Femur (tissue), 1 donor: ENCODE results near the gene CBX8.

ENCODE experiments used
- DNase-seq: peaks from one replicate; pipeline ENCODE4 v3.0.0-alpha.2; 2017

Gene CBX8

GRCh38 chr17:79803997-79804855 lies 7.3 kb upstream of the CBX8 start:
- no peak for DNase-seq

- no peak for DNase-seq
Observed at GRCh38 chr17:79803421-79803996, 6.6 kb upstream of the CBX8 start.

DNA sequence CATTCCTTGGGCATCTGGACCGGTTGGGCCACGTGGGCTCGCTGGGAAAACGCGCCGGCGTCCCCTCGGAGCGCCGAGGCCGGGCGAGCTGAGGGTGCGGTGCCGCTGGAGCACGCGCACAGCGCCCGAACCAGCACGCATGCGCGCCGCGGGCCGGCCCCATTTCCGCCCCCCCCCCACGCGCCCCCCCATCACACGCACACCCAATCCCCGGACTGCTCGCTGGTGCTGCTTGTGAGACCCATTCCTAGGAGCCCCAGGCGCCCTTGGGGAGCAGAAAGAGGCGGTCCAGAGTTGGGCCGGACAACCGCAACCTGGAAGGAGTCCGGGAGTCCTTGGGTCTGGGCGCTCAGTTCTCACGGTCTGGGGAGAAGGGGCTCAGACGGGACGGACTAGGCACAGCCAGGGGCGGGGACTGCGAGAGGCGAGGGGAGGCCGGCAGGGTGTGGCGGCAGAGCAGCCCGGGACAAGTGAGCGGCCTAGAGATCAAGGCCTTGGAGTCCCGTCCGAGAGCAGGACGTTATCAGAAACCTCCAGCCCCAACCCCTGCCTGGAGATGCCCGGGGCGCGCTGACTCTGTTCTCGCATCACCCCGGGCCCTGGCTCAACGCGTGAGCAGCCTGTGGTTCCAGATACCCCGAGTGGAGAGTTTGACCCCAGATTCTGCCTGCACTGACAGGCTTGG lies 6.0 kb upstream of the CBX8 start:
- DNase-seq, result no peak

- no peak for DNase-seq
Observed at GRCh38 chr17:79802039-79802735, 5.3 kb upstream of the CBX8 start.

DNA sequence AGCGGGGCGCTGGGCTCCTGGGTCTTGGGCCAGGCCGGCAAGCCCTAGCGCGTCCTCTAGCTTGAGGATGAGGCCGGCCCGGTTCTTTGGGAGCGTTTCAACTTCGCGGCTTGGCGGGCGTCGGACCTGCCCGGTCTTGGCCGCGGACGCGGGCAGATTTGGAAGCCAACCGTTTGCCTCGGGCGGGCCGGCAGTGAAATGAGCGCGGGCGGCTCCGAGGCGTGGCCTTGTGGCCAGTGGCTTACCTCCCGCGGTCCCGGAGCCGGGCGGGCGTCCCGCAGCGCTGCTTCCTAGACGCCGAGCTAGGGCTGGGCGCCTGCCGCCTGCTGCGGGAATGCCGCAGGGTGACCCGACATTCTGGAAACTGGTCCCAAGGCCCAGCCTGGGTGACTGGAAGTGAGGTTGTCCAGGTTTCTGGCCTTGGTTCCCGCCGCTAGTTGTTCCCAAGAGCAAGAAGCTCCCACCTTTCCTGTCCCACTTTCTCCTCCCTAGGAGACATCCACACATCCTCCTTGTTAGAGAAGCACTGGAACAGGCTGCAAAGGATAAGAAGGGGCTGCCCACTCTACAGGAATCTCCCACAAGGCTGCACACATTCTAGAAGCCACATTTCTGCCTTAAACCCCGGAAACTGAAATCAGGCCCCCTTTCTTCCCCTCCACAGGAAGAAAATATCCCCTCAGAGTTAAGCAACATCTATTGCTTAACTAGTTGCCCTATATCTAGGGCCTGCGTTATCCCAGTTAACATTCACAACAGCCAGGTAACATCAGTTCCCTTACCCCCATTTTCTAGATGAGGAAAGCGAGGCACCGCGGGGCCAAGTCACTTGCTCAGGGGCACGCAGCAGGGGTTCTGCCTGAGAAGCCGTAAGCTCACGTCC lies 4.5 kb upstream of the CBX8 start:
- no peak for DNase-seq

- DNase-seq, result peak; percentile 75
Observed at GRCh38 chr17:79800325-79801155, 3.7 kb upstream of the CBX8 start.

DNA sequence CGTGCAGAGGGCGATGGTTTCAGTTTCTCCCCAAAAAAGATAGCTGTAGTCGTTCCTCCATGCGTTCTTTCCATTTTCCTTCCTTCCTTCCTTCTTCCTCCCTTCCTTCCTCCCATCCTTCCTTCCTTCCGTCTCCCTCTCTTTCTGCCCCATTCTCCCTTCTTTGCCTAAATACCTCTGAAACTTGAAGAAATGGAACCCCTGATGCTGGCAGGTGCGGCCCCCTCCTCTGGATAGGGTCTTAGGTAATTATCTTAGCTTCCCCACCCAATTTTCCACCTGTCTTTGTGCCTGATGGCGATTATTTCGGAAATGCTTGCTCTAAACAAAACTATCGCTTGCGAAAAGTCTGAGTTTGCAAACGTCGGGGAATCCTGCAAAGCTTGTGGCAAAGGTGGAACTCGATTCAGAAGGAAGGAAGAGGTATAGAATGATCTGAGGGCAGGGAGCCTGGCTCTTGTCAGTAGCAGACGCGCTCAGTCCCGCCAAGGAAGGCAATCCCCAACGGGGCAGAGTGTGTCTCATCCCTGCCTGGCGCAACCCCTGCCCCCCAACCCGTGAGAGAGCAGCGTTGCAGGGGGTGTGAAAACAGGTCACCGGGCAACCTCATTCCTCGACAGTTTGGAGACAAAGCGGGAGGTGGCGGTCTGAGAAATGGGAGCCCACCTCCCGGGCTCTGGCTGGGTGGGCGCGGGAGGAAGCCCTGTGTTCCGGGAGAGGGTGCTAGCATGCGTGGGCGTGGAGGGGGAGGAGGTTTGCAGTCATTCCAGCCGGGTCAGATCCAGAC lies 2.9 kb upstream of the CBX8 start:
- no peak for DNase-seq

DNA sequence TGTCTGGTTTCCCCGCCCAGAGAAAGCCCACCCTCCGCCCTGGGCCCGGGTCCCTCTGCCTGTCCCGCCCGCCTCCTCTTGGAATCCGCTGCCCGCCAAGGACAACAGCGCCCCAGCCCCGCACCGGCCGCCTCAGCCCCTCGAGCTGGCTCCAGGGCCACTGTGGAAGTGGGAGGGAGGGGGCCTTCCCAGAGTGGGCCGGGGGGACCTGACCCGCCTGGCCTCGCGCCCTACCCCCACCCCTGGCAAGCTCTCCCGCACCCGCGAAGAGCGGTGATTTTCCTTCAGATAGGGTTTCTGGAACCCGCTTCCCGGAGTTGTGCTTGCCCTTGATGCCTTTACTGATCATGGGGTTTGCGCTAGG lies 2.3 kb upstream of the CBX8 start:
- no peak for DNase-seq

DNA sequence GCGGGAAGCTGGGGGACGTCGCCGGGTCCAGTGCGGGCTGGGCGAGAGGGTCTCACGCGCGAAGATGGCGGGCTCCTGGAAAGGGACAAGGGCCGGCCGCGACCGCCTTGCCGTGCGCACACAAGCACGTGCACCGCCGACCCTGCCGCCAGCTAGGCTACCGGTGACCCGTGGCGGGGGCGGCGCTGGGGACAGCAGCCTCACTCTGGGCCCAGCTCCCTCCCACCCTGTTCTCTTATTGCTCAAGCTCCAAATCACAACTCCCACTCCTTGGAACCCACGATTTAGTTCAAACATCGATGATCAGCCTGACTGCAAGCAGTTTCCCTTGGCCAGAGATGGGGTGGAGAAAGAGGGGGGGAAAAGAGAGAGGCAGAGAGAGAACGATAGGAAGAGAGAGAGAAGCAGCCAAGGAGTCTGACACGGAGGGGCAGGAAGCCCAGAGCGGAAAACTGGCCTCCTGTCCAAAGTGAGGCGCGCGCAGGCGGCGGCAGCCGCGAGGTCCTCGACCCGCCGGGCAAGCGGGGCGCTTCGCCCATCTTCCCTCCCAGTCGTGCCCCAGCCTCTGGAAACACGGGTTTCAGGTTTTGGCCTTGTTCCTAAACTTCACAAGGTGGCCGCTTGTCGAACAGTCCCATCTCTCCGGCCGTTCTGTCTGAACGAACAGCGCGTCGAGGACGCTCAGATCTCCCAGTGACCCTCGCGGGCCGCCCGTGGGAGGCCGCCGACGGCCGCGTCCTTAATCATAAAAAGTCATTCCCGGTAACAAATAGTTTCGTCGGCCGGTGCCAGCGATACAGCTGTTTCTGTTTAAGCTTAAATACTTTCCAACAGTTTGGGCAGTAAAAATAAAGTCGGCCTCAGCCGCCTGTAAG lies 1.7 kb upstream of the CBX8 start:
- peak; percentile 83 for DNase-seq

GRCh38 chr17:79797492-79798298 lies 818 bp upstream of the CBX8 start:
- peak; percentile 71 for DNase-seq

DNA sequence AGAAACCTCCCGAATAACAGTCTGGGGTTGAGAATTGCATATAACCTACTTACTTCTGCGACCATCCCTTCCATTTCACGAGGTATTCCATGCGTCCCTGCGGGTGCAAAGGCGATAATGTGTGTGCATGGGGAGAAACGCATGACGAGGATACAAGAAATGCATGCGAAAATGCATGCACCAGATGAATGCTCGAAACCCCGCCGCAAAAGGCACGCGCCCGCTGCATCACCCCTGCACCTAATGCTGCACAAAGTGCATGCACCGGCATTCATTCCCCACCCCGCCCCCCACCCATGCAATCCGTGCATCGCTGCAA lies 474 bp downstream of the CBX8 start:
- no peak for DNase-seq

DNA sequence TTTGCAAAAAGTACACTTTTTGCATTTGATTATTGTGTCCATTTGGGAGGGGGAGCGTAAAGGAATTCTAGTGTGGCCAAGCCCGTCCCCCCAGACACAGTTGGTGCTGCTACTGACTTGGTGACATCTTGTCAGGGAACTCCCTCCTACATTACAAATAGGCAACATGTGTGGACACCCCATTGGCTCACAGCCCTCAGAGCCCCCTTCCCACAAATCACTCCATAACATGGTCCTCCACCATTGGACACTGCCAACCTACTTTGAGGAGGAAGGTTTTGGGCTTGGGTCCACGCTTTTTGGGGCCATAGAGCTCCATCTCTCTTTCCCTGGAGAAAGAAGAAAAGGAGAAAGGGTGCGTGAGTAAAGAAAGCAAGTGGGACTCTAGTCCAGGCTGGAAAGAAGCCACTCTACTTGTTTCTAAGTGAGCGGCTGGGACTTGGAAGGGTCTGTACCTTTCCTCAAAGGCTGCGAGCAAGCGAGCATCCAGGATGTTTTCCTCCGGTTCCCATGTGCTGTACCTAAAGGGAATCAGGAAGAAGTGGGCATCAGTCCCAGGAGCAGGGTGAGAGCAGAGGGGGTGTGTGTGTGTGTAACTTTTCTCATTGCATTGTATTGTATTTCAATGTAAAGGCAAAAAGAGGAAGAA lies 958 bp downstream of the CBX8 start:
- no peak for DNase-seq

DNA sequence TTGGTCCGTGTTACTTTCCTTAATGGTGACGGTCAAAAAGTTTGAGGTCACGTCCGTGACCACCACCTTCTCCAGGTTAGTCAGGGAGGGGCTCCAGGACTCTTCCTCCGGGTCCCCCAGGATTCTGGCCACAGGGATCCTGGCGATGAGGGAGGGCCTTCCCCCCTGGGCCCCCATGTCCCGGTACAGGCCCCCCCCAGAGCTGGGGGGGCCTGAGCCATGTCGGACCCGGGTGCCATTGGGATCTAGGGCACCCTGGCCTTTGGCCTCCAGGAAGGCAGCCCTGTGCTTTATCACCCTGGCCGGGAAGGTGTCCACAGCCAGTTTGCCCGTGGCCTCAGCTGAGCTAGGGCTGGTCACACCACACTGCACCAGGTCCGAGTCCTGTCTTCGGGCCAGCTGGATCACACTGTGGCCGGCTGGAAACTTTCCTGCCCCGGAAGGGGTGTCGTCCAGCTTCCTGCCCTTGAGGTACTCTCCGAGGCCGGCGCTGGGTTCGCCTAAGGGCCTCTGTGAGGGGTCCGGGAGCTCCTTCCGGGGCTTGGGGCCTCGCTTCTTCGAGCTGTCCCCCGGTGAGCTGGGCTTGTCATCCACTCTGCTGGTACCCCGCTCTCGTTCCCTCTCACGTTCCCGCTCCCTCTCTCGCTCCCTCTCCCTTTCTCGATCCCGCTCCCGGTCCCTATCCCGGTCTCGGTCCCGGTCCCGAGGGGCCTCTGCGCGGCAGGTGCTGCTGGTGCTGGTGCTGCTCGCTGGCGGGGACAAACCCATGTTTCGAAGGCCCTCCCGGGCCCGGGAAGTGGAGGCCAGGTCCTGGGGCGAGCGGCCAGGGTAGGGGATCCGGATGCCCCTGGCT lies 2.0 kb downstream of the CBX8 start:
- DNase-seq, result no peak

- no peak for DNase-seq
Observed at GRCh38 chr17:79793924-79794304, 3.0 kb downstream of the CBX8 start.

- peak; percentile 78 for DNase-seq
Observed at GRCh38 chr17:79792984-79793923, 3.6 kb downstream of the CBX8 start.

DNA sequence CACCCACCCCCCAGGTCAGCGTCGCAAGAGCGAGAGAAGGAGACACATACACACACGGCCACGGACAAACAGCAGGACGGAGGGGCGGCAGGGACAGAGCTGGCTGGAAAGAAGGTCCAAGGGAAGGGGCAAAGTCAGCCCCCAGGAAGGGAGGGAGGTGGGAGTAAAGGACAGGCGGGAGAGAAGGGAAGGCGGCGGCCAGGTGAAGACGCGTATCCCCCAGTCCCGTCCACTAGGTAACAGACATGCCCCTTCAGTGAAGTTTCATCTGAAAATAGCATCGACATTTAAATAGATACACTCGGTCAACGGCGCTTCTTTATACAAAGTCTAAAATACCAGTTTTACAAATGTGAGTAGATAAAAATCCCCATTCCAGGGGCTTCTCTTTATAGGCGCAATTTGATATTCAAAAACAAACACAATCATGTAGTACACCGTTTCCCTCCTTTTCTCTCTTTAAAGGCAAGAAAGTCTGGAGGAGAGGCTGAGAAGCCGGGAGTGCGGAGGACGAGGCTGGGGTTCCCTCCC lies 4.5 kb downstream of the CBX8 start:
- DNase-seq, result no peak
